Measurements from ENCODE around the gene P4HB.

Gene P4HB

DNA sequence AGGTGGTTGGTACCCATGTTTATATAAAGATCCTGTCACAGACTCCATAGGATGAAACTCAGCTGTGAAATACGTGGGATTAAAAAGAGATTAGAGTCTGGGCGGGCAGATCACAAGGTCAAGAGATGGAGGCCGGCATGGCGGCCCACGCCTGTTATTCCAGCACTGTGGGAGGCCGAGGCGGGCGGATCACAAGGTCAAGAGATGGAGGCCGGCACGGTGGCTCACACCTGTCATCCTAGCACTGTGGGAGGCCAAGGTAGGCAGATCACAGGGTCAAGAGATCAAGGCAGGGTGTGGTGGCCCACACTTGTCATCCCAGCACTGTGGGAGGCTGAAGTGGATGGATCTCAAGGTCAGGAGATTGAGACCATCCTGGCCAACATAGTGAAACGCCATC lies 35.1 kb upstream of the P4HB start:
- no peak for DNase-seq

DNA sequence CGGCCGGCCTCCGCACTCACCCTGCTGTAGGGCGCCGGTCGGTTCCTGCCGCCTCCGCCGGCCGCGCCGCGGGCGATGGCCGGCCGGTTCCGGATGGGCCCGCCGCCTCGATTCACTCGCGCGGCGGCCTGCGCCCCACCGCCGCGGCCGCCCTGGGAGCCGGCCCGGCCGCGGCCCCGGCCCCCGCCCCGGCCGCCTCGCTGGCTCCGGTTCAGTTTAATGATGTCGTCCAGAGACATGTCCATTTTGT lies 30.9 kb upstream of the P4HB start:
- no peak for DNase-seq

DNA sequence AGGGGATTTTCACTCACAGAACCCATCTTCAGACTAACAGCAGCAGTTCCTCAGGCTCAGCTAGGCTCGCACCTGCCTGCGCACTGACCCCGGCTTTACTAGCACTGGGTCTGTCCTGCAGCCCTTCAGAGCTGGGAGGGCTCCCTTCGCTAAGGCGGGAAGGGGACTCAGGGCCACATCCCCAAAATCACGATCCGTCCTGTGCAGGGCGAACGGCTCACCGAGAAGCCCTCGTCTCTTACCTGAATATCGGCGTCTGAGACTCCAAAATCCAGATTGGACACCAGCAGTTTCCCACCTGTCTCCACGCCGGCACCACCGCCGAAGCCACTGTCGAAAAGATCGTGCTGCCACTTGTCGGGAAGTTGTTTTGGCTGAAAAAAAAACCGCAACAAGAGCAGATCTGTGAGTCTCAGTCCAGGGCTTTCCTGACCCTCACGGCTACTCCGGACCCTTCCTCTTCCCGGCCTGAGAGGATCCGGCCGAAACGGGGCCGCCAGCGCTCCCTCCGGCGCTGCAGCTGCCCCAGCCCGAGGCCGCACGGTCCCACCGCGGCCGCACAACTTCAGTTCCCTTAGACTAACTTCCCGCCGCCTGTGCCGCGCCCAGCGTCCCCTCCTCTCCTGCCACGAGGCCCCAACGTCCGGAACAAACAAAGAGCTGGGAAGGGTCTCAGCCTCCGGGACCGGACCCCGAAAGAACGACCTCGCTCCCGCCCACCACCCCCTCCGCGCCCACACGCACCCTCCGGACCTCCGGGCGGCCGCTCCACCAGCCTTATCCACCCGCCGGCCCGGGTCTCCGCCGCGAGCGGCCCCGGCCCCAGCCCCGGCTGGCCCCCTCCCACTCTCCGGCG lies 30.3 kb upstream of the P4HB start:
- peak; percentile 66 for DNase-seq

DNA sequence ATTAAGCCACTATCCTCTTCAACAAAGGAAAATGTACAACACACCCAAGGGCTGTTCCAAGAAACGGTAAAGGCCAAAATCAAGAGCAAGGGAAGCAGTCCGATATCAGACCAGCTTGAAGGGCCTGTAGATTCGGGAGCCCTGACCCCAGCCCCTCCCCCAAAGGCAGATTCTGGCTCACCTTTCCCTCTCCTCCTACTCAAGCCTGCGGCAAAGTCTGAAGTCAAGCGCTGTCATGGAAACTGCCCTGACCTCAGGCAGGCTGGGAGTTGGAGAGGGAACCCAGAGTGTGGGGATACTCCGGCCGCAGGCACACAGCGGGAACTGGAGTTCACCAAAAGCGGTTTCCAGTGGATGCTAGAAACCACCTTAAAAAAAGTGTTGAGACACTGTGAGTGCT lies 29.3 kb upstream of the P4HB start:
- DNase-seq = no peak

DNA sequence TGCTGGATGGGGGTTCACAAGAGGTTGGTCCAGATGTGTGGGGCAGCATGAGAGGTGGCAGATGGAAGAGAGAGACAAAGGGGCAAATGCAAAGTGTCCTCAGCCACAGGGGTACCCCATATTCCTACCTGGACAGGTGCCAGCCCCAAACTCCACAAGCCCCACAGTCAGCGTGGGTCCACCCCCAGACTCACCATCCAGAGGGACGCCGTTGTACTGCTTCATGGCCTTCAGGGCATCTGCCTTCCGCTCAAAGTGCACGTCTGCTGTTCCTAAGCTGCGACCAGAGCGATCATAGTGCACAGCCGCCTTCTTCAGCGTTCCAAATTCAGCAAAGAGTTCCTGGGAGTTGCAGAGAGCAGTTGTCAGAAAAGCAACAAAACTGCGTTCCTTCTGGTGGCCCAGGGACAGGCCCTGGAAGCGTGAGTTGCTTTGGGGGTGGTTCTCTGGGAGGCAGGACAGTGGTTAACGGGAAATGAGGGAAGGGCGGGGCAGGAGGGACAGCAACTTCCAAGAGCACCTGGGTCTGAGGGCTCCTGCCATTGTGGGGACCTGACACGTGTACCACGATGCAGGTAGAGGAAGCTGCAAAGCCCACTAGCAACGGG lies 28.8 kb upstream of the P4HB start:
- no peak for DNase-seq

DNA sequence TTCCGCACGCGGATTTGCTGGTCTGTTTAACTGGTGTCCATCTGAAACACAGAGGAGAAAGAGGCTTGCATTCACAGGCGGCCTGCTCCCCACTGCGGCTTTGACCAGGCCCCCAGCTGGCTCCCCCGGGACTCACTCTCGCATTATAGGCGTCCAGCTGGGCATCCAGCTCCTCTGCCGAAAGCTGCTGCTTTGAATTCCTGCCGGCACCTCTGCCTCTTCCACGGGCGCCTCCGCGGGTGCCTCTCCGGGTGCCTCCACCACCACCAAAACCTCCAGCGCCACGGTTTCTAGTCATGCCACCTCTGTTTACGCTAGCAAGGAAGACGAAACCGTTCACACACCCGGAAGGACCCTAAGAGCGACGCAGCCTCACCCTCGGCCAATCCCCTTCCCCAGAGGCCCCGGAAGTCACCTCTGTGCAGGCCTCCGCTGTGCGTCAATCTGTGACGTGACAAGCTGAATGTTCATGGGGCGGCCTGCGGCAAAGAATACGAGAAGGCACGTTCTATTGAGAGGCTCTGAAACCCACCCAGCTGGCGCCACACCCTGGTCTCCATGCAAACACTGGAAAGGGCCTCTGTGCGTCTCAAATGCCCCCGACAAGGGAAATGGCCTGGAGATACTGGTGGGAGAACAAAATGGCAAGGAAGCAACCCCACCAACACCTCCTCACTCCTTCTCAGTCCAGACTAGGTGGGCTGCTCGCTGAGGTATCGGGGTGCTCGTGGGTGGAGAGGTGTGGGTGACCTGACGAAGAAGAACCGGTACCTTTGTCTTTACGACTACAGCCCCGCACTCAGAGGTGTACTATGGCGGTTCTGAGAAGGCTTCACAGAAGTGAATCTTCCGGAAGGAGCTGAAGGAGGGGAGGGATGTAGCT lies 28.0 kb upstream of the P4HB start:
- DNase-seq = no peak

DNA sequence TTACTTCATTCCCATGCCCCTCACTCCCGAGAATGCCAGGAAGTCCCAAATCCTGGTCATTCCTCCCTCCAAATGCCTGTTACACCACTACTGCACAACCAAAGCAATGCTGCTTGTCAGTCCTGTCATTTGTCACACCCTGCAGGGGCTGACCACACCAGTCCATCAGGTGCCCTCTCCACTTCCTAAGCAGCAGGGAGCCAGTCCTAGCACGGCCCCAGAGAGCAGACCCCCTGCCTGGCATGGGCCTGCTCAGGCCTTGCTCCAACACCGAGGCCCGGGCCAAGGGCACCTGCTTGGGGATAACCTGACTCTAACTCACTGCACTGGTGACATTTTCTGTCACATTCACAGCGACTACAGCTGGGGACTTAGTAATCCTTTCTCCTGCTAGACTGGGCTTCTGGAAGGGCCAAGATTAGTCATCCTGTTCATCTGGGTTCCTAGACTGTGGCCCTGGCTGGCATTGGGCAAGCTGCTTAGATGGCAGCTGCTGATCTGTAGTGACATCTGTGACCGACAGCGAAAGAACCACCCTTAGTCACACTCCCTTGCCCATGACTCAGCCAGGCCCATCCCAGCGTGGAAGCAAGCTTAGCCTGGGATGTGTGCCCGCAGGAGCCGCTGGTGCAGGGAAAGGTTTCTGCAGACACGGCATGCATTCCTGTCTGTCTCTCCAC lies 25.7 kb upstream of the P4HB start:
- DNase-seq = no peak

DNA sequence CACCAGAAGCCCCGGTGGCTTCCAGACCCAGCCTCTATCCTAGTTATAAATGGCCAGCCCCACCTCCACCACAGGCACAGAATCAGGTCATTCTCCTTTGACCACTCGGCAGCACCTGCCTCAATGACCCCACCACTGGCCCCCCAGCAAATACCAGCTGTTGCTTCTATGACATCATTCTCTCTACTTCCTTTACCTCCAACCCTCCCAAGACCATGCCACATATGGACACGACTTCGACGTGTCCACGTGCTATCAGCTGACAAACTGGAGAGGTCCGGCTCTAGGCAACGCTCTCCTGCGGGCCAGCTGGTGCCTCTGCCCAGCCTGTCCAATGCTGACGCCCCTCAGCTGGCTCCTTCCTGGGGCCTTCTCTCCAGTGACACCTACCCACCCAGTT lies 25.1 kb upstream of the P4HB start:
- no peak for DNase-seq

DNA sequence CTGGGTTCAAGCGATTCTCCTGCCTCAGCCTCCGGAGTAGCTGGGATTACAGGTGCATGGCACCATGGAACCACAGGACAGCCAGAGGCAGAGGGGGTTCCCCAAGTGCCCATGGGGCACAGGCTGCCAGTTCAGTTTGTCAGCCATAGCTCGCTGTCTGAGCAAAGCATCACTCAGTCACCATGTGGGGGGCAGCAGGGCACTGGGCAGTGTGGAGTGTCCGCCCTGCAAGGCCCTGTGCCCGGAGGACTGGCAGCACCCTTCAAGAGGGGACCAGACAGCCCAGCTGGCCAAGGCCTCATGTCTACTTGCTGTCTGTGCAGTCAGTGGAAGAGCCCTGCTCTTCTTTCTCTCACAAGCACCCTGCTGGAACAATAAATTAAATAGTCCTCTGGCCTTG lies 24.6 kb upstream of the P4HB start:
- DNase-seq = no peak

DNA sequence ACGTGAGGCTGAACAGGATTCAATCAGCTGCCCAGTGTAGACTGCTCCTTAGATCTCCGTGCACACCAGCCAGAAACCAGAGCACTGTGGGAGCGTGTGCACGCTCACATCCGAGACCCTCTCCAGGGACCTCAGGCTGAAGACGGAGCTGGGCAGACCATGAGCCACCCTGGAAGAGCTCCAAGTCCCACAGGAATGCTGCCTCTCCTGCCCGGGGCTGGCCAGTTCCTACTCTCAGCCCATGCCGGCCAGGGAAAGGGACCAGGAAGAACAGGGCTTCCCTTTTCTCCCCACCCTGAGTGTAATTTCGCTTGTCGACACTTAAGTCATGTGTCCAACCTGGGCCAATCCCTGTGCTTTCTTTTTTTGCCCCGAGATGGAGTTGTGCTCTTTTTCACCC lies 24.2 kb upstream of the P4HB start:
- no peak for DNase-seq

DNA sequence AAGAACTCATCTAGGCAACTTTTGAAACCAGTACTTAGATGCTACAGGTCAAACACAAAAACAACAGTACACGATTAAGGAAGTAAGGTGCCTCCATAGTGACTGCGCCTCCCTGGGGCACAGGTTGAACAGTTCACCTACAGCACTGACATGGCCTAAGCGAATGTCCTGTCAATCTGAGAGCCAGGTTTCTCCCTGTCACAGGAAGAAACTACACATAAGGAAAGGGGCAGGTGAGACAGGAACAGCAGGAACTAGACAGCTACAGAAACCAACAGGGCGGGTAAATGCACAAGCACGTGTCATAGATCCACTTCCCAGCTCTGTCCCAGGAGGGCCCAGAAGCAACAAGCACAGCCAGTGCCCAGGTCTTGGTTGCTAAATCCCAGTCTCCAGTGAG lies 18.8 kb upstream of the P4HB start:
- no peak for DNase-seq

DNA sequence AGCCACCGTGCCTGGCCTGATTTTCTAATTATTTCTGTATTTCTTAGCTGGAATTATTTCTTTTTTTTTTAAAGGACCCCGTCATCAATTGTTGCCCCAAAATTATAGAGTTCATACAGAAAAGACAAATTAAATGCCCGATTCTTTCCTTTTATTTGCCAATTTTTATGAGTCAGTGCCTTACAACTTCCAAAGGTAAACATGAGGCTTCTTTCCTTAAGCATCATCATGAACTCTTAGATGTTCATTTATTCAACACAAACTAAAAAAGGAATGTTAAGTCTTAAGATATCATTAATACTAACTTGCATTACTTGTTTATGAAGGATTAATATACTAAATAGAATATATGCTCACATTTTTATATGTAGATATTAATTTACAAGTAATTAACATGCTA lies 18.0 kb upstream of the P4HB start:
- no peak for DNase-seq

DNA sequence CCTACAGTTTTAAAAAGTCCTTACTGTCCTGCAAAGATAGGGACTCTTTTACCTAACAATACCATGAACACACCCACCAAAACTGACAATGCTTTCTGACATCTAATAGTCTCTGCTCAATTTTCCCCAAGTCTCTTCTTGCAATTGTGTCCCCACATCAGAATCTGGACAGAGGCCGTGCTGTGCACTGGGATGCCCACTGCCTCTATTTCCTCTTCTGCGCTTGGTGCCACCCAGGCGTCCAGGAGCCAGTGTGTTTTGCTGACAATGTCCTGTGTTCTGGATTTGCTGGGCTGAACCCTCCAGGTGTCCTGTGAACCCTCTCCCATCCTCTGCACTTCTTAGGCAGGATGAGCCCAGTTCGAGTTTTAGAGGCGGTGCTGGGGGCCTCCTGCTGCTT lies 17.2 kb upstream of the P4HB start:
- no peak for DNase-seq

DNA sequence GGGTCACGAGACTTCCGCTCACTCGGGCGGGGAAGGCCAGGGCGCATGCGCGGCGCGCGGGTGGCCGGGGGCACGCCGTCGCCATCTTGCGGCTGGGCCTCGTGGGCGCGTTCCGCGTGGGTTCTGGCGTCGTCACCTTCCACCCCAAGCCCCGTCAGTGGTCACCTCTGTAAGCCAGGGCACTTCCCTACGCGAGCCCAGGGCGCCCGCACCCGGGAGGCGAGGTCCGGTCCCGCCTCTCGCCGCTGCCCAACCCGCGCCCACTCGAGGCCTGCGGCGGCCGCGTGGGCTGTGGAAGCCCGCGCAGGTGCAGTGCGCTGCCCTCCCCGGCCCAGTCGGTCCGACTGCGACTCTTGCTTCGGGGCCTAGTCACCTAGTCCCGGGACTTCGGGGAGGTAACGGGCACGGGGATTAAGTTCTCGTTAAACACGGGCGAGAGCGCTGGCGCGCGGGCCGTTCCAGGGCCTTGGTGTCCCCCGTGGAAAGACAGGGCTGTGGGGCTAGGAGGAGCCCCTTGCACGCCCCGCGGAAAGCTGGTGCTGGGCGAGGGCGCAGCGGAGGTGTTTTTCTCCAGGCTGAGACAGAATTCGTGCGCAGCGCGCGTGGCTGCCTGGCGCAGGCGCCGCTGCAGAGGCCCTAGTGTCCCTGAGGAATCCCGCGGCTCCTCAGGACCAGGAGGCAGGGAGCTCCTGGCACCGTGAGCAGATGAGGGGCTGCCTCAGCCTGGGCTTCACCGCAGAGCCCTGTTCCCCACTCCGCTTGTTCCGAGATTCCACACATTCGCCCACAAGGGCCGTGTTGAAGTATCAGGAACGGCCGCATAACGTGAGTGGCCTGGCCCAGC lies 11.3 kb upstream of the P4HB start:
- DNase-seq = peak; percentile 97

DNA sequence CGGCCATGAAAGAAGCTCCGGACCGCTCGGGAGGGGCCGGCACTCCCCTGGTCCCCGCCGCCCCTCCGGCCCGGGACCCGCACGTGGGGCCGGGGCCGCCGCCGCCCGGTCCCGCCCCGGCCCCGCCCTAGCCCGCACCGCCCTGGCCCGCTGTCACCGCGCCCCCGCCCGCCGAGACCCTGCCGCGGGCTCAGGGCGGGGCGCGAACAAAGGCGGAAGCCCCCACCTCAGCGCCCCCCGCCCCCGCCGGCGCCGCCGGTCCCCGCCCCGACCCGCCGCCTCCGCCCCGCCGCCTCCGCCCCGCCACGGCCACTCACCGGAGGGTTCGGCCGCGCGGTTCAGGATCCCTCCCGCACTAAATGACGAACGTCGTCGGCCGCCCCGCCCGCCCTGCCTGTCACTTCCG lies 10.6 kb upstream of the P4HB start, which contains the start of gene ARHGDIA:
Gene ARHGDIA, minus strand, starts transcription at position 357 of the 406 bp plus-strand sequence. CDS start 1,407 bp downstream, outside the sequence.
- DNase-seq = no peak

DNA sequence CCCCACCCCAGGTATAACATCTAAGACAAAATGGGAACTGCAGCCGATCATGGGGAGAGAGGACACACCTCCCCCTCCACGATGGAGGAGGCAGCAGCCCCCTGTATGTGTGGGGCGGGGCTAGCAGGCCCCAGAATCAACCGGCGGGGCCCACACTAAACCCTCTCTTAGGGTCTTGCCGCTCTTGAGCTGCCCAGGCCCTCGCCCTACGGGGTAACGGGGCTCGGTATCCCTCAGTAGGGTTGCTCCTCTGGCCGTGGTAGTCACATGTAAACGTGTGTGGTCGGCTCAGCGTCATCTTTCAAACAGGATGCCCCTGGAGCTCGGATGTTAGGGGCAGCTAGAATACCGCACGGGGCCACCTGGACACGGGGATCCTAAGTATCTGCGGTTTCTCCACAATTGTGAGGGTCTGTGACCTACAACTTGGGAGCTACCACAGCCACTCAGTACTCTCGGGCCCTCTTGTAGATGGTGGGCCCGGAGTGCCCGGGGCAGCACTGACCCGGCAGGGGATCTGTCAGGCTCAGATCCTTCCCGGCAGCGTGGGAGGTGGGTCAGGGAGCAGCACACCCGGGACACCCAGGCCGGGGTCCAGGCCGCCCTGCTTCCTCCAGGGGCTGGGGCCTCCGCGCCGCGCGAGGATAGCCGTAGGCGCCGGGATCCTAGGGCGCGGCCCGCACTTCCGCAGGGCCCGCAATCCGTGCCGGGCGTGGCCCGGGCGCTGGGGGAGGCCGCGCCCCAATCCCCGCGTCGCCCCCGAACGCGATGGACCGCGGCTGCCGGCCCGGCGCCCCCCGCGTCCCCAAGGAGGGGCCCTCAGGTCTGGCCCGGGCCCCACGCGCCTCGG lies 10.0 kb upstream of the P4HB start:
- DNase-seq = peak; percentile 83

DNA sequence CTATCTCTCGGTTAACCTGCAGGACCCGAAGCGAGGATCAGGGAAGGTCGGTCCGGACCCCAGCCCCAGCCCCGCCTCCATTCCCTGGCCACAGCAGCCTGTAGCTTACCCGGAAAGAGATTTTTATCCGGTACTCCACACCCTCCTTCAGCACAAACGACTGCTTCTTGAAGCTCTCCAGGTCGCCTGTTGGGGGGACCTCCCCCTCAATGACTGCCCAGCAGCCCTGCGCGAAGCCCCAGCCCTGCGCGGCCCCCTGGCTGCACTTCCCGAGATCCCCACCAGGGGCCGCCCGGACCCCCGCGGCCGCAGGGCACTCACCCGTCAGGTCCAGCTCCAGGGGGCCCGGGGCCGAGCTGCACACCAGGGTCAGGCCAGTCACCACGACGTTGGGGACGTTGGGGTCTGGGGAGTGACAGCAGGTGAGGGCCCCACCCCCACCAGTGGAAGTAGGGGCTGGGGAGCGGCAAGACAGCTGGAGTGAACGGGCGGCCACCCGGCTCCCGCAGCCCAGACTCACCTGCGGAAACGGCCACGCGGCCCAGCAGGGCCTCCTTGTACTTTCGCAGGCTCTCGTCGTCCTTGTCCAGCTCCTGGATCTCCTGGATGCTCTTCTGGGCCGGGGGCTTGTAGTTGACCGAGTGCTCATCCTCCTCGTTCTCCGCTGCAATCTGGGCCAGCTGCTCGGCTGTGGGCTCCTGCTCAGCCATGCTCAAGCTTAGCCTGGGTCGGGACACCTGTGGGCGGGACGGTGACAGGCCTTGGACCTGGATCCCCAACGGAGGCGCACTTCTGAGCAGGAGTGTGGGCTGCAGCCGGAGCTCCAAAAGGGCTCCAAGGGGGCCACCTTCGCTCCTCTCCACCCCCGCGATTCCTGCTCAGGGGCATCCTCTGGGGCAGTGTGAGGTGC lies 9.1 kb upstream of the P4HB start:
- DNase-seq = peak; percentile 83

DNA sequence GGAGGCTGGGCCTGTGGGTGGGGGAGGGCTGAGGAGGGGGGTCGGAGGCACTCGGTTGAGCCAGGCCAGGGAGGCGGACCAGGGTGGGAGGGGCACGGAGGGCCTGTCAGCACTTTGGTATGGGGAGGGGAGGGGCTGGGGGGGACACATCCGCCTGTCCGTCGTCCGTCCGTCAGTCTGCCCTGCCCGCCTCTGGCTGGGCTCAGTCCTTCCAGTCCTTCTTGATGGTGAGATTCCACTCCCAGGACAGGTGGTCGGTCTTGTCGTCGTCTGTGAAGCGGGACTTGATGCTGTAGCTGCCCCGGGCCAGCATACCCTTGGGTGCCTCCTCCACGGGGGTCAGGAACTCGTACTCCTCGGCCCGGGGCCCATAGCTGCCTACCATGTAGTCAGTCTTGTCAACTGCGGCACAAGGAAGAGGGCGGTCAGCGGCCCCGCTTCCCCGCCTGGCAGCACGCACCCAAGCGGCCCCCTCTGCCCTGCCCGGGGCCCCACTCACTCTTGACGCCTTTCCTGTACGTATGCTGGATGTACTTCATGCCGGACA lies 8.4 kb upstream of the P4HB start:
- DNase-seq = no peak

DNA sequence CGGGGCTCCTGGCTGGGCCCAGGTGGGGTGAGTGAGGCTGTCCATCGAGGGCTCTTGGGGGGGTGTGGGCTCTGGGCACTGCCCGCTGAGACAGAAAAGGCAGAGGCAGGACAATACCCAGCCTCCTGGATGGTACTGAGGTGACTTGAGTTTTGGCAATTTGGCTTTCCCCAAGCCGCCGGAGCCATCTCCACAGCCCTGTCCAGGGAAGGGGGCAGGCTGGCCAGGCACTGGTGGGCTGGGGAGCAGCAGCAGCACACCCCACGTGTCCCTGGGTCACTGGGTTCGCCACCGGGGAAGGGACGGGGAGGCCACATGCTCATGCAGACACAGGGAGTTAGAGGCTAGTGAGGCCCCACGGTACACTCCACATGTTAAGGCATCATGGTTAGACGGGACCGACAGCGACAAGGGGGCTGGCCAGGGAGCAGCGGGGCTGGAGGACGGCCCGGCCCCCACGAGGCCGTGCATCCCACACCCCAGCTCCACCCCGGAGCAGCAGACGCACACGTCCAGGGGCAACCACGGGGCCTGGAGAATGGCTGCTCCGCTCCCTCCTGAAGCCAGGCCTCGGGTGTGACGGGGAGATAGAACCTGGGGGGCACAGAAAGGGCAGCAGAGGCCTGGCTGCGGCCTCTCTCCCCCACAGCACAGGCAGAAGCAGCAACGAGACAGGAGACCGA lies 7.8 kb upstream of the P4HB start:
- peak; percentile 66 for DNase-seq

Data from activated CD8-positive, alpha-beta memory T cell treated with anti-CD3 and anti-CD28 coated beads for 24 hours (primary cell).